HG03064 (cell line): ENCODE data around the gene USO1.
"Not testable (repeated sequence)": the region's sequence is repeated elsewhere in the genome, so short reads cannot be mapped to it uniquely, and the experiment has no call there.

Source experiments
- ATAC-seq: cut with Tn5 transposase; IDR thresholded peaks from one replicate; pipeline ENCODE4 v1.9.1; 2021; ENCODE audit warnings: low read depth; ENCODE audit not compliant: unreplicated experiment

The USO1 gene

GRCh38 chr4:75831856-75832405 is 107.6 kb downstream of the USO1 start:
- no peak for ATAC-seq

- ATAC-seq = no peak
Observed at GRCh38 chr4:75834095-75834771, 109.9 kb downstream of the USO1 start.

- ATAC-seq = no peak
Observed at GRCh38 chr4:75834772-75835154, 110.4 kb downstream of the USO1 start.

- ATAC-seq = no peak
Observed at GRCh38 chr4:75841641-75842520, 117.5 kb downstream of the USO1 start.

GRCh38 chr4:75843596-75843995 is 119.2 kb downstream of the USO1 start:
- ATAC-seq = no peak

GRCh38 chr4:75844151-75844662 is 119.8 kb downstream of the USO1 start:
- no peak for ATAC-seq

GRCh38 chr4:75845992-75846391 is 121.6 kb downstream of the USO1 start:
- ATAC-seq = no peak

GRCh38 chr4:75848171-75848760 is 123.9 kb downstream of the USO1 start:
- ATAC-seq = not testable (repeated sequence)

GRCh38 chr4:75848891-75849290 is 124.5 kb downstream of the USO1 start:
- no peak for ATAC-seq

- no peak for ATAC-seq
Observed at GRCh38 chr4:75849461-75849860, 125.1 kb downstream of the USO1 start.

GRCh38 chr4:75858721-75859120 is 134.3 kb downstream of the USO1 start:
- no peak for ATAC-seq

GRCh38 chr4:75860606-75861005 is 136.2 kb downstream of the USO1 start:
- no peak for ATAC-seq
